Activated T-cell treated with anti-CD3 and anti-CD28 coated beads, Interleukin-2, amount 50 U/mL, for 72 hours (primary cell): ENCODE data around the gene PARD3. TPM values are rescaled to one million over a fixed set of nuclear protein-coding genes. Genes with fewer than 3 reads are reported as not detected.

Experiments
- ATAC-seq, 2 donors: fragments of 150-1000 bp; cut with Tn5 transposase; replicated peaks in 1 of 2; 2 replicates each; pipeline ENCODE4 v1.10.0; 2021; ENCODE audit warnings: moderate library complexity in 2 of 2, mild to moderate bottlenecking in 1 of 2
- DNase-seq, 2 donors: peaks; one replicate each; pipeline ENCODE4 v3.0.0; 2021 to 2022; ENCODE audit warnings: mixed read lengths in 1 of 2
- H3K27ac Mint-ChIP-seq: one replicate; pipeline ENCODE4 v1.8.0; 2022; ENCODE audit warnings: mild to moderate bottlenecking, moderate library complexity, mixed read lengths
- H3K27me3 Mint-ChIP-seq: one replicate; pipeline ENCODE4 v1.8.0; 2022; ENCODE audit warnings: low read depth, mixed read lengths
- H3K36me3 Mint-ChIP-seq, 2 donors: one replicate each; pipeline ENCODE4 v1.8.0; 2022; ENCODE audit warnings: mixed read lengths in 2 of 2, mild to moderate bottlenecking in 1 of 2; ENCODE audit not compliant: insufficient read depth in 2 of 2
- H3K4me1 Mint-ChIP-seq: one replicate; pipeline ENCODE4 v1.8.0; 2022; ENCODE audit warnings: low read depth, mixed read lengths
- H3K4me3 Mint-ChIP-seq, 2 donors: one replicate each; pipeline ENCODE4 v1.8.0; 2022; ENCODE audit warnings: mild to moderate bottlenecking in 2 of 2, mixed read lengths in 2 of 2, moderate library complexity in 2 of 2
- H3K9me3 Mint-ChIP-seq, 2 donors: one replicate each; pipeline ENCODE4 v1.8.0; 2022; ENCODE audit warnings: mixed read lengths in 2 of 2
- total RNA-seq, 2 donors: library from RNA; stranded (reverse); gene quantifications; one replicate each; pipeline ENCODE4 v1.2.3, GENCODE V29; 2022

PARD3 gene
- total RNA-seq, 2 donors from 2014 or later, result 2.3 to 3.7 TPM

GRCh38 chr10:34116681-34117271, 698.3 kb downstream of the PARD3 start:
- no peak overlapping the region for H3K27ac Mint-ChIP-seq
- DNase-seq, result no peak
- H3K9me3 Mint-ChIP-seq, result no peaks in the 10 kb centered on the region
- no peak overlapping the region for H3K4me3 Mint-ChIP-seq
- peaks cover 15% of the 10 kb centered on the region for H3K4me1 Mint-ChIP-seq
- H3K27me3 Mint-ChIP-seq, result no peaks in the 10 kb centered on the region
- H3K36me3 Mint-ChIP-seq, result no peaks in the 10 kb centered on the region
- ATAC-seq, result no peak

- ATAC-seq (no peak), DNase-seq (no peak)
- Mint-ChIP-seq H3K9me3 (no peaks in the 10 kb centered on the region), H3K4me3 (no peak overlapping the region), H3K36me3 (no peaks in the 10 kb centered on the region), H3K27ac (no peak overlapping the region), H3K27me3 (no peaks in the 10 kb centered on the region), H3K4me1 (peaks cover 10% of the 10 kb centered on the region)
Measured at GRCh38 chr10:34116220-34116641, 698.9 kb downstream of the PARD3 start.

GRCh38 chr10:34114914-34115313, 700.2 kb downstream of the PARD3 start:
- no peak overlapping the region for H3K27ac Mint-ChIP-seq
- no peaks in the 10 kb centered on the region for H3K9me3 Mint-ChIP-seq
- no peak overlapping the region for H3K4me3 Mint-ChIP-seq
- no peaks in the 10 kb centered on the region for H3K36me3 Mint-ChIP-seq
- peaks cover 5% of the 10 kb centered on the region for H3K4me1 Mint-ChIP-seq
- DNase-seq (no peak), ATAC-seq (no peak)
- no peaks in the 10 kb centered on the region for H3K27me3 Mint-ChIP-seq

GRCh38 chr10:34113504-34114225, 701.4 kb downstream of the PARD3 start:
- no peak overlapping the region for H3K4me3 Mint-ChIP-seq
- H3K9me3 Mint-ChIP-seq, result no peaks in the 10 kb centered on the region
- H3K27me3 Mint-ChIP-seq, result no peaks in the 10 kb centered on the region
- DNase-seq, result no peak
- peaks cover 5% of the 10 kb centered on the region for H3K4me1 Mint-ChIP-seq
- ATAC-seq, result peak in 1 of 2 donors; percentile 25
- H3K36me3 Mint-ChIP-seq, result no peaks in the 10 kb centered on the region
- H3K27ac Mint-ChIP-seq, result peak overlapping the region; percentile 3

- Mint-ChIP-seq H3K27ac (no peak overlapping the region), H3K4me1 (peaks cover 5% of the 10 kb centered on the region), H3K36me3 (no peaks in the 10 kb centered on the region), H3K9me3 (no peaks in the 10 kb centered on the region), H3K27me3 (no peaks in the 10 kb centered on the region), H3K4me3 (no peak overlapping the region)
- ATAC-seq (no peak), DNase-seq (no peak)
Measured at GRCh38 chr10:34112171-34112782, 702.8 kb downstream of the PARD3 start.

- Mint-ChIP-seq H3K4me3 (no peak overlapping the region), H3K27me3 (no peaks in the 10 kb centered on the region), H3K36me3 (no peaks in the 10 kb centered on the region), H3K9me3 (no peaks in the 10 kb centered on the region), H3K4me1 (peaks cover 5% of the 10 kb centered on the region), H3K27ac (no peak overlapping the region)
- ATAC-seq (no peak), DNase-seq (no peak)
Measured at GRCh38 chr10:34111179-34111578, 703.9 kb downstream of the PARD3 start.

- DNase-seq (no peak), ATAC-seq (no peak)
- H3K9me3 Mint-ChIP-seq, result no peaks in the 10 kb centered on the region
- no peak overlapping the region for H3K4me3 Mint-ChIP-seq
- no peaks in the 10 kb centered on the region for H3K36me3 Mint-ChIP-seq
- peaks cover 5% of the 10 kb centered on the region for H3K4me1 Mint-ChIP-seq
- no peak overlapping the region for H3K27ac Mint-ChIP-seq
- no peaks in the 10 kb centered on the region for H3K27me3 Mint-ChIP-seq
Measured at GRCh38 chr10:34109952-34110702, 705.0 kb downstream of the PARD3 start.

- ATAC-seq, result no peak
- Mint-ChIP-seq H3K27ac (no peak overlapping the region), H3K4me1 (peaks cover 5% of the 10 kb centered on the region)
Measured at GRCh38 chr10:34109495-34109894, 705.6 kb downstream of the PARD3 start.

GRCh38 chr10:34107626-34108516, 707.2 kb downstream of the PARD3 start:
- Mint-ChIP-seq H3K36me3 (no peaks in the 10 kb centered on the region), H3K4me3 (no peak overlapping the region), H3K4me1 (no peaks in the 10 kb centered on the region), H3K27me3 (peaks cover 4% of the 10 kb centered on the region), H3K9me3 (no peaks in the 10 kb centered on the region), H3K27ac (no peak overlapping the region)
- ATAC-seq (no peak), DNase-seq (no peak)

More at GRCh38 chr10:34109495-34109894, 705.6 kb downstream of the PARD3 start:
- no peaks in the 10 kb centered on the region for H3K27me3 Mint-ChIP-seq
- H3K4me3 Mint-ChIP-seq, result no peak overlapping the region
- DNase-seq, result no peak
- H3K9me3 Mint-ChIP-seq, result no peaks in the 10 kb centered on the region
- H3K36me3 Mint-ChIP-seq, result no peaks in the 10 kb centered on the region

- H3K27me3 Mint-ChIP-seq, result peaks cover 4% of the 10 kb centered on the region
- no peaks in the 10 kb centered on the region for H3K36me3 Mint-ChIP-seq
- no peak for DNase-seq
- no peaks in the 10 kb centered on the region for H3K4me1 Mint-ChIP-seq
- no peak overlapping the region for H3K27ac Mint-ChIP-seq
- no peak for ATAC-seq
- H3K4me3 Mint-ChIP-seq, result no peak overlapping the region
- H3K9me3 Mint-ChIP-seq, result peaks cover under 1 to 4% of the 10 kb centered on the region in 2 donors
Measured at GRCh38 chr10:34106356-34106885, 708.7 kb downstream of the PARD3 start.

GRCh38 chr10:34104829-34105572, 710.1 kb downstream of the PARD3 start:
- no peaks in the 10 kb centered on the region for H3K36me3 Mint-ChIP-seq
- ATAC-seq (no peak), DNase-seq (no peak)
- no peak overlapping the region for H3K27ac Mint-ChIP-seq
- peaks cover 1 to 5% of the 10 kb centered on the region in 2 donors for H3K9me3 Mint-ChIP-seq
- H3K27me3 Mint-ChIP-seq, result peaks cover 4% of the 10 kb centered on the region
- H3K4me3 Mint-ChIP-seq, result no peak overlapping the region
- no peaks in the 10 kb centered on the region for H3K4me1 Mint-ChIP-seq
